ENCODE results near the gene ADNP. TPM values are rescaled to one million over a fixed set of nuclear protein-coding genes. Genes with fewer than 3 reads are reported as not detected.

ADNP gene
- total RNA-seq, 1 experiment from 2014 or later, result 143 TPM

GRCh38 chr20:50843331-50844276 lies 87.6 kb downstream of the ADNP start:
- Histone ChIP-seq H2AK5ac (ENCODE audit: insufficient read length, low read length) (no peak overlapping the region), H3K79me2 (ENCODE audit: insufficient read depth, low read length) (no peaks in the 10 kb centered on the region), H2BK15ac (ENCODE audit: low read depth, low read length) (no peak overlapping the region), H4K8ac (replicated peaks; ENCODE audit: insufficient read length, low read depth, low read length) (no peak overlapping the region), H3K56ac (ENCODE audit: insufficient read length, low read depth, low read length) (no peak overlapping the region), H3K18ac (ENCODE audit: insufficient read length, low read depth, low read length) (no peak overlapping the region), H3K23ac (ENCODE audit: insufficient read length, low read depth, low read length) (no peak overlapping the region), H3K4me1 (ENCODE audit: insufficient read depth, low read length) (no peaks in the 10 kb centered on the region), H3K4me2 (ENCODE audit: insufficient read depth, insufficient read length, low read length) (no peak overlapping the region), H3K79me1 (ENCODE audit: insufficient read depth, low read depth, low read length, poor library complexity, severe bottlenecking) (no peaks in the 10 kb centered on the region), H2AFZ (ENCODE audit: low read length) (no peak overlapping the region), H3K14ac (ENCODE audit: insufficient read depth, low read length) (no peak overlapping the region), H4K91ac (ENCODE audit: insufficient read length, low read depth, low read length) (no peak overlapping the region), H2BK20ac (ENCODE audit: low read depth, low read length, poor library complexity, severe bottlenecking) (no peak overlapping the region), H2BK12ac (ENCODE audit: insufficient read length, low read depth, low read length) (no peak overlapping the region), H2BK120ac (ENCODE audit: low read depth, low read length, poor library complexity, severe bottlenecking) (no peak overlapping the region), H3K27ac (ENCODE audit: insufficient read length, low read depth, low read length) (no peak overlapping the region), H3K9me3 (ENCODE audit: control insufficient read depth, low read depth, low read length) (no peaks in the 10 kb centered on the region), H3T11ph (ENCODE audit: low read length) (no peak overlapping the region), H4K5ac (ENCODE audit: insufficient read length, low read depth, low read length) (no peak overlapping the region), H2BK5ac (ENCODE audit: insufficient read length, low read length) (no peak overlapping the region), H3K27me3 (ENCODE audit: insufficient read depth, low read length) (no peaks in the 10 kb centered on the region), H4K20me1 (ENCODE audit: control insufficient read depth, insufficient read depth, insufficient read length) (no peaks in the 10 kb centered on the region), H3K23me2 (ENCODE audit: insufficient read length, low read depth, low read length, poor library complexity, severe bottlenecking) (no peaks in the 10 kb centered on the region), H3K4ac (ENCODE audit: low read depth, low read length) (no peak overlapping the region), H3K9ac (ENCODE audit: extremely low read depth, insufficient read length, low read length) (no peak overlapping the region)
- Mint-ChIP-seq H3K4me3 (no peak overlapping the region), H3K36me3 (ENCODE audit: insufficient read depth in 1 of 3, low read depth in 3 of 3) (peaks cover 0 to 4% (median 0%) of the 10 kb centered on the region in 3 experiments; a peak in 2 of 7 replicates), H3K4me1 (peaks cover 4 to 7% of the 10 kb centered on the region in 2 experiments; a peak in 3 of 4 replicates), H3K27ac (no peak overlapping the region), H3K27me3 (ENCODE audit: low read depth) (no peaks in the 10 kb centered on the region), H3K9me3 (no peaks in the 10 kb centered on the region)
- DNase-seq, result no peak
- no peak for TF ChIP-seq CTCF (conservative IDR thresholded peaks at IDR 0.05)
- WGBS (ENCODE audit: extremely low coverage, insufficient read length, low lambda C conversion rate), result no CpG with 5 or more reads among the region's 9 CpGs
